Kidney epithelial cell (primary cell): Measurements from ENCODE around the gene MAML2. TPM values are rescaled to one million over a fixed set of nuclear protein-coding genes. Genes with fewer than 3 reads are reported as not detected.

Source experiments
- DNase-seq: peaks from one replicate; pipeline ENCODE4 v3.0.0-alpha.2; 2010; ENCODE audit warnings: low read depth
- H3K27me3 ChIP-seq: 2 replicates; pipeline ENCODE4 v1.6.0; 2011; ENCODE audit warnings: low read length; ENCODE audit not compliant: control insufficient read depth, insufficient read depth
- H3K36me3 ChIP-seq: 2 replicates; pipeline ENCODE4 v1.5.1; 2011; ENCODE audit warnings: low read length; ENCODE audit not compliant: control insufficient read depth, insufficient read depth
- H3K4me3 ChIP-seq: 2 replicates; pipeline ENCODE4 v1.5.1; 2011; ENCODE audit warnings: low read depth, mild to moderate bottlenecking, control low read depth, low read length
- total RNA-seq: library from RNA; depleted of rRNA; stranded (reverse); fragments of >200 nt; gene quantifications from 2 replicates; pipeline ENCODE4 v1.2.3, GENCODE V29; 2015
- TF ChIP-seq, protein P1 (sequence below): IDR thresholded peaks from 2 replicates; pipeline ENCODE4 v1.5.1; 2011; ENCODE audit warnings: mild to moderate bottlenecking, moderate library complexity, low read length, control low read depth, inconsistent platforms; ENCODE audit not compliant: insufficient read depth, poor library complexity, severe bottlenecking

Gene MAML2
- total RNA-seq, 1 donor from 2014 or later, result 12.3 TPM

DNA sequence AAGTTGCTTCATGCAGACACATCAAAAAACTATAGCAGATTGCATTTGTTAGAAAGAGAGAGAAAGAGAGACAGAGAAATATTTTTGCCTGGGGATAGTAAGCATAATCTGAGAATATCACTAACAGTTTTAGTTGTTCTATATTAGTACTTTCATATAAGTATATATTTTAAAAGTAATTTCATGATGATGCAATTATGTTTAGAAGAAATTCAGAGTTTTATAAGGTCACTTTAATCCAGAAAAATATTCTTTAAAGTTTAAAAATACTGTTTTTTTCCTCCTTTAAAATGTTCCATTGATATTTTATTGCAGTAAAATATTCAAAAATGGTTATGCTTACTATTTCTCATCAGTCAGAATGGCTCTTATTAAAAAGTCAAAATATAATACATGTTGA lies 332.3 kb downstream of the MAML2 start:
- DNase-seq, result no peak
- TF ChIP-seq, protein P1, sequence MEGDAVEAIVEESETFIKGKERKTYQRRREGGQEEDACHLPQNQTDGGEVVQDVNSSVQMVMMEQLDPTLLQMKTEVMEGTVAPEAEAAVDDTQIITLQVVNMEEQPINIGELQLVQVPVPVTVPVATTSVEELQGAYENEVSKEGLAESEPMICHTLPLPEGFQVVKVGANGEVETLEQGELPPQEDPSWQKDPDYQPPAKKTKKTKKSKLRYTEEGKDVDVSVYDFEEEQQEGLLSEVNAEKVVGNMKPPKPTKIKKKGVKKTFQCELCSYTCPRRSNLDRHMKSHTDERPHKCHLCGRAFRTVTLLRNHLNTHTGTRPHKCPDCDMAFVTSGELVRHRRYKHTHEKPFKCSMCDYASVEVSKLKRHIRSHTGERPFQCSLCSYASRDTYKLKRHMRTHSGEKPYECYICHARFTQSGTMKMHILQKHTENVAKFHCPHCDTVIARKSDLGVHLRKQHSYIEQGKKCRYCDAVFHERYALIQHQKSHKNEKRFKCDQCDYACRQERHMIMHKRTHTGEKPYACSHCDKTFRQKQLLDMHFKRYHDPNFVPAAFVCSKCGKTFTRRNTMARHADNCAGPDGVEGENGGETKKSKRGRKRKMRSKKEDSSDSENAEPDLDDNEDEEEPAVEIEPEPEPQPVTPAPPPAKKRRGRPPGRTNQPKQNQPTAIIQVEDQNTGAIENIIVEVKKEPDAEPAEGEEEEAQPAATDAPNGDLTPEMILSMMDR, result no peak
- Histone ChIP-seq H3K27me3 (no peaks in the 10 kb centered on the region), H3K36me3 (no peaks in the 10 kb centered on the region), H3K4me3 (no peak overlapping the region)

DNA sequence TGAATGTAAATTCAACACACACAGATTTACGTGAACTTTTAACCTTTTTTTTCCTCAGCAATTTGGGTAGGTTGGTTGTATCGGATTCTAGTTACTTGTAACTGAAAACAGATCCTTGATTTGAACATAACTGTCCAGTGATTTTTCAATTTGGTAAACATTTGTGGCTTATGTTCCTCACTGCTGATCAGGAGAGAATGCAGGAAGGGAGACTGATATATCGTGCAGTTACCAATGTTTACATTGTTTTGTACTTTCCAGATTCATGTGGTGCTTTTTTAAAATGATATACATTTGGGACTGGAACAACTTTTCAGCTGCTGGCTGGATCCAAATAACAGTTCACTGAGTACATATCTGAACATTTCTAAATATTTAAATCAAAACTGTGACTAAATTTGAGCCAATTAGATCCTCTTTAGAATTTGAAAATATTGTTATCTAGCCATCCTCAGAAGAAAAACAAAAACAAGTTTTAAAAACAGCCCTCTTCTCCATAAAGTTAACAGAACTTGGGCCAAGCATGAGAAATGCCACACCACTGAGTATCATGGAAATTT lies 334.8 kb downstream of the MAML2 start:
- DNase-seq, result no peak
- TF ChIP-seq, protein P1, result no peak

DNA sequence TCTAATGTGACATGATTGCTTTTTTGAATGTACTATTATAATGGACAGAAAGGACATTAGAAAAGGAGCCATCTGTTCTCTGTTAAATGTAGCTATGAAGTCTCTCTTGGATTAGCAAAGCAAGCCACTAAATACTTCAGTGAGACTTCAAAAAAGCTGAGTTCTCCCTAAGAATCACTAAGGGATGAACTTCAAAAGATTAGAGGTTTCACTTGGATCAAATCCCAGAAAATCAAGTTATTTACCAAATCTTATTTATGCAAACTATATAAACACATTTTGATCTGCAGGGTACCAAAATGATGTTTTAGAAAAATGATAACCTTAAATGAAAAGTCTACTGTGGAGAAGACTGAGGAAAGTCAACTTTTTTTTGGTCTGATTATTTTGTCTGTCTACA lies 337.0 kb downstream of the MAML2 start:
- no peak for DNase-seq
- H3K36me3 ChIP-seq, result no peaks in the 10 kb centered on the region
- H3K4me3 ChIP-seq, result no peak overlapping the region
- H3K27me3 ChIP-seq, result no peaks in the 10 kb centered on the region
- TF ChIP-seq, protein P1, result no peak

More for the DNA sequence above, 334.8 kb downstream of the MAML2 start:
- H3K27me3 ChIP-seq, result no peaks in the 10 kb centered on the region
- no peaks in the 10 kb centered on the region for H3K36me3 ChIP-seq
- H3K4me3 ChIP-seq, result no peak overlapping the region

DNA sequence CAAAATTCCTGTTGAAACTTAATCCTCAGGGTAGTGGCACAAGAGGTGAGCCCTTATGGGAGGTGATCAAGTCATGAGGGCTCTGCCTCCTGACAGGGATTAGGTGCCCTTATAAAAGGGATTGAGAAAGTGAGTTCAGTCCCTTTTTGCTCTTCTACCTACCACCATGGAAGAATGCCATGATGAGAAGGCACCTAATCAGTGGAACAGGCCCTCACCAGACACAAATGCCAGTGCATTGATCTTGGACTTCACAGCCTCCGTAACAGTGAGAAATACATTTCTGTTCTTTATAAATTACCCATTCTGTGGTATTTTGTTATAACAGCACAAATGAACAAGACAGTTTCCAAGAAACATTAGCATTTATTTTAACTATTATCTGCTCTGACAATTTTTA lies 338.1 kb downstream of the MAML2 start:
- H3K4me3 ChIP-seq, result no peak overlapping the region
- no peak for DNase-seq
- TF ChIP-seq, protein P1, result no peak
- H3K27me3 ChIP-seq, result no peaks in the 10 kb centered on the region
- no peaks in the 10 kb centered on the region for H3K36me3 ChIP-seq

DNA sequence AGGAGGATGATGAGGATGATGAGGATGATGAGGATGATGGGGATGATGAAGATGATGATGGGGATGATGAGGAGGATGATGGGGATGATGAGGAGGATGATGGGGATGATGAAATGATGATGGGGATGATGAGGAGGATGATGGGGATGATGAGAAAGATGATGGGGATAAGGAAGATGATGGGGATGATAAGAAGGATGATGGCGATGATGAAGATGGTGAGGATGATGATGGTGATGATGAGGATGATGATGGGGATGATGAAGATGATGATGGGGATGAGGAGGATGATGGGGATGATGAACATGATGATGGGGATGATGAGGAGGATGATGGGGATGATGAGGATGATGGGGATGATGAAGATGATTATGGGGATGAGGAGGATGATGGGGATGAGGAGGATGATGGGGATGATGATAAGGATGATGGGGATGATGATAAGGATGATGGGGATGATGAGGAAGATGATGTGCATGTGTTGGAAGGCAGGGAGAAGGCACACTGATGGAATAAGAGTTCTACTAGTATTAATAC lies 340.2 kb downstream of the MAML2 start:
- Histone ChIP-seq H3K4me3 (no peak overlapping the region), H3K27me3 (no peaks in the 10 kb centered on the region), H3K36me3 (no peaks in the 10 kb centered on the region)
- TF ChIP-seq, protein P1, result no peak
- no peak for DNase-seq

DNA sequence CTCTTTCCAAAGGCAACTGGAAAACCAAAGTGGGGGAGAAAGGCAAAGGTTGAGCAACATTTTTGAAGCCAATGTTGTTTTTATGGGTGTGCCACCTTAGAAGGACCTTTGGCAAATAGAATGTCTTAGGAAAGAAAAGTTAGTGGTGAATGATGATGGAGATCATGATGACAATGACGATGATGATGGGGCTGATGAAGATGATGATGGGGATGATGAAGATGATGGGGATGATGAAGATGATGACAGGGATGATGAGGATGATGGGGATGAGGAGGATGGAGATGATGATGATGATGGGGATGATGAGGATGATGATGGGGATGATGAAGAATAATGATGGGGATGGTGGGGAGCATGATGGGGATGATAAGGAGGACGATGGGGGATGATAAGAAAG lies 340.7 kb downstream of the MAML2 start:
- H3K27me3 ChIP-seq, result no peaks in the 10 kb centered on the region
- H3K36me3 ChIP-seq, result no peaks in the 10 kb centered on the region
- DNase-seq, result no peak
- TF ChIP-seq, protein P1, result no peak
- no peak overlapping the region for H3K4me3 ChIP-seq
